ENCODE results near the gene MAPT.

GRCh38 chr17:45970659-45971058, 76.3 kb downstream of the MAPT start:
- TF ChIP-seq EP300 (IDR thresholded peaks at IDR 0.05) (no peak), POLR2A (IDR thresholded peaks at IDR 0.05) (no peak), CTCF (IDR thresholded peaks at IDR 0.05) (no peak)
